GM12892 (cell line): Measurements from ENCODE around the gene CIB2.
"Not testable (repeated sequence)": the region's sequence is repeated elsewhere in the genome, so short reads cannot be mapped to it uniquely, and the experiment has no call there.

Source experiments
- DNase-seq: peaks from one replicate; pipeline ENCODE4 v3.0.0; 2011; ENCODE audit not compliant: insufficient read length
- FAIRE-seq: peaks from 2 replicates; lab custom pipeline; 2011; peaks lifted over from hg19 to GRCh38; lab: Jason Lieb, UNC
- POLR2A ChIP-seq: IDR thresholded peaks from 2 replicates; pipeline ENCODE4 v1.6.1; 2011; ENCODE audit warnings: low read depth, low read length, control low read depth
- POLR2AphosphoS5 ChIP-seq: IDR thresholded peaks from 2 replicates; pipeline ENCODE4 v1.6.1; 2011; ENCODE audit warnings: low read depth, low read length, control low read depth
- TAF1 ChIP-seq: IDR thresholded peaks from 2 replicates; pipeline ENCODE4 v1.6.1; 2011; ENCODE audit warnings: low read depth, mild to moderate bottlenecking, control low read depth, low read length, borderline replicate concordance

CIB2 gene

GRCh38 chr15:78167227-78167888 is 36.1 kb upstream of the CIB2 start:
- DNase-seq: no peak
- FAIRE-seq: peak; percentile 91
- TF ChIP-seq POLR2A (no peak), TAF1 (no peak), POLR2AphosphoS5 (no peak)

GRCh38 chr15:78164010-78164409 is 32.8 kb upstream of the CIB2 start:
- no peak for DNase-seq
- FAIRE-seq: no peak
- no peak for TF ChIP-seq POLR2A
- TF ChIP-seq TAF1: no peak
- no peak for TF ChIP-seq POLR2AphosphoS5

- DNase-seq (no peak), FAIRE-seq (no peak)
- TF ChIP-seq POLR2AphosphoS5 (no peak), POLR2A (no peak), TAF1 (no peak)
Observed at GRCh38 chr15:78162038-78162437, 30.8 kb upstream of the CIB2 start.

GRCh38 chr15:78159395-78159794 is 28.1 kb upstream of the CIB2 start:
- no peak for TF ChIP-seq TAF1
- no peak for FAIRE-seq
- DNase-seq: no peak

GRCh38 chr15:78157203-78157602 is 26.0 kb upstream of the CIB2 start:
- TF ChIP-seq POLR2AphosphoS5 (no peak), POLR2A (no peak), TAF1 (no peak)
- DNase-seq (no peak), FAIRE-seq (no peak)

- no peak for DNase-seq
- TF ChIP-seq POLR2A: no peak
- no peak for TF ChIP-seq TAF1
- TF ChIP-seq POLR2AphosphoS5: no peak
- no peak for FAIRE-seq
Observed at GRCh38 chr15:78156653-78157052, 25.4 kb upstream of the CIB2 start.

- FAIRE-seq (peak; percentile 5), DNase-seq (no peak)
- TF ChIP-seq POLR2AphosphoS5: no peak
- TF ChIP-seq POLR2A: no peak
- no peak for TF ChIP-seq TAF1
Observed at GRCh38 chr15:78155355-78155939, 24.2 kb upstream of the CIB2 start.

GRCh38 chr15:78154955-78155354 is 23.7 kb upstream of the CIB2 start:
- DNase-seq: no peak
- TF ChIP-seq TAF1 (no peak), POLR2AphosphoS5 (no peak), POLR2A (no peak)
- FAIRE-seq: no peak

- not testable (repeated sequence) for FAIRE-seq, DNase-seq
Observed at GRCh38 chr15:78151075-78151474, 19.8 kb upstream of the CIB2 start.

GRCh38 chr15:78149805-78150751 is 18.8 kb upstream of the CIB2 start:
- TF ChIP-seq POLR2AphosphoS5 (no peak), TAF1 (no peak), POLR2A (no peak)
- FAIRE-seq (no peak), DNase-seq (no peak)

GRCh38 chr15:78149068-78149804 is 18.0 kb upstream of the CIB2 start, which contains the start of gene IDH3A:
Gene IDH3A, plus strand, starts transcription at chr15:78149362. Its CDS starts 42 bp downstream, at chr15:78149404.
- DNase-seq (peak; percentile 89), FAIRE-seq (peak; percentile 97)
- TF ChIP-seq POLR2A: peak; percentile 85
- TF ChIP-seq POLR2AphosphoS5: peak; percentile 93
- TF ChIP-seq TAF1: peak; percentile 77; the same call in 1 of the 2 replicates
